ENCODE data around the gene ADAMTS6. TPM values are rescaled to one million over a fixed set of nuclear protein-coding genes. Genes with fewer than 3 reads are reported as not detected.

The ADAMTS6 gene
- total and polyA plus RNA-seq, 2 donors (not counting 1 experiment from before 2014, with no cell fraction given), result 3.6 to 12.3 TPM

DNA sequence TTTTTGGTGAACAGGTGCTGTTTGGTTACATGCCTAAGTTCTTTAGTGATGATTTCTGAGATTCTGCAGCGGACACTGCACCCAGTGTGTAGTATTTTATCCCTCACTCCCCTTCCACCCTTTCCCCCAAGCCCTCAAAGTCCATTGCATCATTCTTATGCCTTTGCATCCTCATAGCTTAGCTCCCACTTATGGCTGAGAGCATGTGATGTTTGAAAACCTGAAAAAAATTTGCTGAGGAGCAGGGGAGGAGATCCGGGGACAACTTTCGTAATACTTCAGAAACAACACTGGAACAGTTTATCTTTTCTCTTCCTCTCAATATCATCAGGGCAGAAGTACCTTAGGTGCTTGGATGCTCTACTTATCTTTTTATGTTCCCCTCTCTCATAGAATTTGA lies 226.4 kb downstream of the ADAMTS6 start:
- TF ChIP-seq CTCF (IDR thresholded peaks at IDR 0.05), result no peak
- TF ChIP-seq EZH2 (IDR thresholded peaks at IDR 0.05; ENCODE audit: borderline replicate concordance, insufficient read depth, low read depth, low read length, poor library complexity, severe bottlenecking), result no peak
- intact Hi-C loops (cut with micrococcal nuclease), result no loop called here
- ATAC-seq (ENCODE audit: low read depth) (no peak), DNase-seq (no peak)
- H4K20me1 ChIP-seq (ENCODE audit: control insufficient read depth, insufficient read depth, low read length, poor library complexity, severe bottlenecking), result no peaks in the 10 kb centered on the region
- H3K9me3 Mint-ChIP-seq (ENCODE audit: insufficient read depth), result no peaks in the 10 kb centered on the region
- no peaks in the 10 kb centered on the region for H3K79me2 ChIP-seq (ENCODE audit: control insufficient read depth, insufficient read depth, low read length)
- no peaks in the 10 kb centered on the region for H3K27me3 Mint-ChIP-seq
- no peaks in the 10 kb centered on the region for H3K36me3 ChIP-seq (replicated peaks in 1 of 2; ENCODE audit: control extremely low read depth in 1 of 2, control insufficient read depth in 1 of 2, extremely low read depth in 1 of 2, insufficient read depth in 2 of 2, low read length in 1 of 2)
- no peaks in the 10 kb centered on the region for H3K4me1 ChIP-seq (ENCODE audit: control insufficient read depth in 2 of 2, insufficient read depth in 2 of 2, low read length in 2 of 2)
- H3K27ac ChIP-seq (ENCODE audit: low read length in 2 of 2), result no peak overlapping the region
- H3K27me3 ChIP-seq (replicated peaks in 1 of 4; ENCODE audit: control extremely low read depth in 1 of 4, control insufficient read depth in 3 of 4, insufficient read depth in 4 of 4, low read length in 3 of 4), result no peaks in the 10 kb centered on the region
- H3K9me3 ChIP-seq (ENCODE audit: control extremely low read depth in 1 of 3, control insufficient read depth in 2 of 3, insufficient read depth in 1 of 3, low read length in 2 of 3), result no peaks in the 10 kb centered on the region
- WGBS (ENCODE audit: insufficient coverage), result 100% methylated on average over 2 of the region's 3 CpGs
- POLR2A ChIA-PET, result no interaction called here
- H3K4me3 Mint-ChIP-seq, result no peak overlapping the region
- no peak overlapping the region for H3K4me2 ChIP-seq (replicated peaks; ENCODE audit: low read depth, low read length, poor library complexity, severe bottlenecking)
- H3K4me1 Mint-ChIP-seq, result no peaks in the 10 kb centered on the region
- H3K9ac ChIP-seq (ENCODE audit: low read length), result no peak overlapping the region
- H2AFZ ChIP-seq (ENCODE audit: insufficient read depth, low read depth, low read length, poor library complexity, severe bottlenecking), result no peak overlapping the region
- CTCF ChIA-PET, result no interaction called here
- H3K4me3 ChIP-seq (ENCODE audit: control extremely low read depth in 1 of 5, extremely low read depth in 1 of 5, insufficient read depth in 1 of 5, low read depth in 2 of 5, low read length in 4 of 5), result no peak overlapping the region
- no peak overlapping the region for H3K27ac Mint-ChIP-seq

- H3K27ac Mint-ChIP-seq, result no peak overlapping the region
- H3K9me3 Mint-ChIP-seq (ENCODE audit: insufficient read depth), result no peaks in the 10 kb centered on the region
- POLR2A ChIA-PET, result no interaction called here
- Histone ChIP-seq H3K9ac (ENCODE audit: low read length) (no peak overlapping the region), H2AFZ (ENCODE audit: insufficient read depth, low read depth, low read length, poor library complexity, severe bottlenecking) (no peak overlapping the region), H3K4me1 (ENCODE audit: control insufficient read depth in 2 of 2, insufficient read depth in 2 of 2, low read length in 2 of 2) (no peaks in the 10 kb centered on the region), H3K27ac (ENCODE audit: low read length in 2 of 2) (no peak overlapping the region), H4K20me1 (ENCODE audit: control insufficient read depth, insufficient read depth, low read length, poor library complexity, severe bottlenecking) (no peaks in the 10 kb centered on the region), H3K4me2 (replicated peaks; ENCODE audit: low read depth, low read length, poor library complexity, severe bottlenecking) (no peak overlapping the region), H3K4me3 (ENCODE audit: control extremely low read depth in 1 of 5, extremely low read depth in 1 of 5, insufficient read depth in 1 of 5, low read depth in 2 of 5, low read length in 4 of 5) (no peak overlapping the region), H3K27me3 (replicated peaks in 1 of 4; ENCODE audit: control extremely low read depth in 1 of 4, control insufficient read depth in 3 of 4, insufficient read depth in 4 of 4, low read length in 3 of 4) (no peaks in the 10 kb centered on the region), H3K36me3 (replicated peaks in 1 of 2; ENCODE audit: control extremely low read depth in 1 of 2, control insufficient read depth in 1 of 2, extremely low read depth in 1 of 2, insufficient read depth in 2 of 2, low read length in 1 of 2) (no peaks in the 10 kb centered on the region), H3K79me2 (ENCODE audit: control insufficient read depth, insufficient read depth, low read length) (no peaks in the 10 kb centered on the region), H3K9me3 (ENCODE audit: control extremely low read depth in 1 of 3, control insufficient read depth in 2 of 3, insufficient read depth in 1 of 3, low read length in 2 of 3) (no peaks in the 10 kb centered on the region)
- WGBS (ENCODE audit: insufficient coverage), result 100% methylated on average over 5 of the region's 6 CpGs
- ATAC-seq (ENCODE audit: low read depth), result no peak
- no peak overlapping the region for H3K4me3 Mint-ChIP-seq
- TF ChIP-seq CTCF (IDR thresholded peaks at IDR 0.05) (no peak), EZH2 (IDR thresholded peaks at IDR 0.05; ENCODE audit: borderline replicate concordance, insufficient read depth, low read depth, low read length, poor library complexity, severe bottlenecking) (no peak)
- intact Hi-C loops (cut with micrococcal nuclease), result no loop called here
- no peaks in the 10 kb centered on the region for H3K4me1 Mint-ChIP-seq
- no peak for DNase-seq
- no peaks in the 10 kb centered on the region for H3K27me3 Mint-ChIP-seq
- CTCF ChIA-PET, result no interaction called here
Observed at GRCh38 chr5:65252977-65253376, 228.7 kb downstream of the ADAMTS6 start.
